Fibroblast of lung (primary cell): ENCODE data around the gene SYTL4.

Experiments
- CTCF ChIP-seq, 2 donors: IDR thresholded peaks in 1 of 2; conservative IDR thresholded peaks in 1 of 2; 1 replicate in 1 of 2; 2 replicates in 1 of 2; pipeline ENCODE4 v1.5.1; 2011 to 2012; ENCODE audit warnings: low read length in 2 of 2, control low read depth in 1 of 2, inconsistent platforms in 1 of 2, low read depth in 1 of 2, mild to moderate bottlenecking in 1 of 2
- EZH2 ChIP-seq: IDR thresholded peaks from 2 replicates; pipeline ENCODE4 v1.5.1; 2012; ENCODE audit warnings: low read length, control low read depth, mild to moderate bottlenecking; ENCODE audit errors: missing control alignments

GRCh38 chrX:100674705-100675104 is 57.2 kb downstream of the SYTL4 start:
- no peak for TF ChIP-seq CTCF (conservative IDR thresholded peaks at IDR 0.05 in 1 of 2, IDR thresholded peaks at IDR 0.05 in 1 of 2; ENCODE audit: low read depth in 1 of 2, low read length in 2 of 2)
- TF ChIP-seq EZH2 = no peak
